GM18519 (cell line): ENCODE results near the gene VWA8.

Source experiments
- ATAC-seq: cut with Tn5 transposase; IDR thresholded peaks from one replicate; pipeline ENCODE4 v1.9.1; 2021; ENCODE audit warnings: mild to moderate bottlenecking, moderate library complexity; ENCODE audit not compliant: unreplicated experiment, low FRiP score

The VWA8 gene

GRCh38 chr13:41697578-41697977 is 263.3 kb downstream of the VWA8 start:
- no peak for ATAC-seq

- ATAC-seq, result no peak
Measured at GRCh38 chr13:41696163-41697003, 264.5 kb downstream of the VWA8 start.

- ATAC-seq, result no peak
Measured at GRCh38 chr13:41694545-41695301, 266.2 kb downstream of the VWA8 start.

- ATAC-seq, result no peak
Measured at GRCh38 chr13:41693434-41693833, 267.5 kb downstream of the VWA8 start.

GRCh38 chr13:41691274-41691673 is 269.6 kb downstream of the VWA8 start:
- ATAC-seq, result no peak

GRCh38 chr13:41682766-41683165 is 278.1 kb downstream of the VWA8 start:
- ATAC-seq, result no peak

- no peak for ATAC-seq
Measured at GRCh38 chr13:41682001-41682400, 278.9 kb downstream of the VWA8 start.

GRCh38 chr13:41681587-41681986 is 279.3 kb downstream of the VWA8 start:
- no peak for ATAC-seq

GRCh38 chr13:41680900-41681299 is 280.0 kb downstream of the VWA8 start:
- no peak for ATAC-seq

- no peak for ATAC-seq
Measured at GRCh38 chr13:41678848-41679247, 282.1 kb downstream of the VWA8 start.

- ATAC-seq, result no peak
Measured at GRCh38 chr13:41678249-41678648, 282.7 kb downstream of the VWA8 start.

- ATAC-seq, result no peak
Measured at GRCh38 chr13:41675306-41675705, 285.6 kb downstream of the VWA8 start.

GRCh38 chr13:41674246-41674645 is 286.7 kb downstream of the VWA8 start:
- ATAC-seq, result no peak

- ATAC-seq, result no peak
Measured at GRCh38 chr13:41673640-41674039, 287.3 kb downstream of the VWA8 start.

- ATAC-seq, result no peak
Measured at GRCh38 chr13:41670873-41671443, 290.0 kb downstream of the VWA8 start.

- peak; percentile 76 for ATAC-seq
Measured at GRCh38 chr13:41668130-41668757, 292.7 kb downstream of the VWA8 start.

- ATAC-seq, result no peak
Measured at GRCh38 chr13:41666644-41667043, 294.3 kb downstream of the VWA8 start.

- no peak for ATAC-seq
Measured at GRCh38 chr13:41660411-41660810, 300.5 kb downstream of the VWA8 start.

- no peak for ATAC-seq
Measured at GRCh38 chr13:41658057-41658661, 302.8 kb downstream of the VWA8 start.

- no peak for ATAC-seq
Measured at GRCh38 chr13:41655997-41656396, 304.9 kb downstream of the VWA8 start.

GRCh38 chr13:41654796-41655195 is 306.1 kb downstream of the VWA8 start:
- no peak for ATAC-seq
